Sigmoid colon (tissue), 3 donors: Measurements from ENCODE around the gene ZNF274.

Experiments
- CTCF ChIP-seq, 4 experiments: fragments of 450-650 bp in 3 of 4; fragments of 200-600 bp in 1 of 4; IDR thresholded peaks; one replicate each; pipeline ENCODE4 v1.5.1; 2016 to 2019; ENCODE audit warnings: antibody characterized with exemption in 4 of 4, mild to moderate bottlenecking in 3 of 4, moderate library complexity in 2 of 4
- POLR2A ChIP-seq, 2 donors: fragments of 450-650 bp; IDR thresholded peaks; one replicate each; pipeline ENCODE4 v1.6.1; 2016; ENCODE audit warnings: antibody characterized with exemption in 2 of 2, mild to moderate bottlenecking in 2 of 2, moderate library complexity in 2 of 2

GRCh38 chr19:58166708-58167280 is 16.1 kb upstream of the ZNF274 start:
- TF ChIP-seq POLR2A (IDR thresholded peaks at IDR 0.05) (no peak), CTCF (IDR thresholded peaks at IDR 0.05) (no peak)
